Mesenchymal stem cell (in vitro differentiated cells and primary cell): ENCODE data around the gene SLC27A2.

Experiments used
- DNase-seq: peaks from one replicate; pipeline ENCODE4 v3.0.0-alpha.2; 2013
- H2AFZ ChIP-seq: one replicate; pipeline ENCODE4 v1.6.1; 2013; ENCODE audit warnings: low read depth, mild to moderate bottlenecking, control low read depth, inconsistent platforms, low read length, moderate library complexity
- H2AK5ac ChIP-seq: 2 replicates; pipeline ENCODE4 v1.6.1; 2013; ENCODE audit warnings: low read length, moderate library complexity, mild to moderate bottlenecking, inconsistent platforms; ENCODE audit not compliant: severe bottlenecking
- H2BK120ac ChIP-seq: one replicate; pipeline ENCODE4 v1.6.1; 2013; ENCODE audit warnings: low read depth, mild to moderate bottlenecking, inconsistent platforms, low read length, moderate library complexity
- H2BK12ac ChIP-seq, 2 experiments: one replicate each; pipeline ENCODE4 v1.6.1; 2013; ENCODE audit warnings: inconsistent platforms in 2 of 2, low read length in 2 of 2, mild to moderate bottlenecking in 2 of 2, moderate library complexity in 2 of 2, control low read depth in 1 of 2
- H2BK15ac ChIP-seq: one replicate; pipeline ENCODE4 v1.6.1; 2013; ENCODE audit warnings: mild to moderate bottlenecking, low read depth, inconsistent platforms; ENCODE audit not compliant: poor library complexity, severe bottlenecking
- H2BK5ac ChIP-seq: 2 replicates; pipeline ENCODE4 v1.6.1; 2013; ENCODE audit warnings: low read depth, mild to moderate bottlenecking, low read length, control low read depth, inconsistent platforms; ENCODE audit not compliant: poor library complexity, severe bottlenecking
- H3K14ac ChIP-seq, 2 experiments: one replicate each; pipeline ENCODE4 v1.6.1; 2013; ENCODE audit warnings: inconsistent platforms in 2 of 2, low read length in 2 of 2, control low read depth in 1 of 2, mild to moderate bottlenecking in 1 of 2, moderate library complexity in 1 of 2
- H3K18ac ChIP-seq, 2 experiments: one replicate each; pipeline ENCODE4 v1.6.1; 2013; ENCODE audit warnings: inconsistent platforms in 2 of 2, low read length in 2 of 2, control low read depth in 1 of 2, low read depth in 1 of 2, mild to moderate bottlenecking in 1 of 2
- H3K23ac ChIP-seq, 2 experiments: one replicate each; pipeline ENCODE4 v1.6.1; 2013; ENCODE audit warnings: inconsistent platforms in 2 of 2, low read length in 2 of 2, mild to moderate bottlenecking in 2 of 2, moderate library complexity in 2 of 2, control low read depth in 1 of 2
- H3K27ac ChIP-seq: 2 replicates; pipeline ENCODE4 v1.5.1; 2013; ENCODE audit warnings: mild to moderate bottlenecking, moderate library complexity, low read length, control low read depth, inconsistent platforms; ENCODE audit not compliant: poor library complexity, severe bottlenecking
- H3K27me3 ChIP-seq, 2 experiments: 2 replicates each; pipeline versions ENCODE4 v1.6.1 to v1.7.0; 2013; ENCODE audit warnings: low read length in 2 of 2, mild to moderate bottlenecking in 2 of 2, moderate library complexity in 2 of 2, control low read depth in 1 of 2, inconsistent platforms in 1 of 2; ENCODE audit not compliant: control insufficient read depth in 1 of 2, insufficient read depth in 1 of 2
- H3K36me3 ChIP-seq, 2 experiments: 2 replicates each; pipeline versions ENCODE4 v1.6.1 to v1.7.0; 2013; ENCODE audit warnings: low read length in 2 of 2, control low read depth in 1 of 2, inconsistent platforms in 1 of 2, low read depth in 1 of 2, mild to moderate bottlenecking in 1 of 2; ENCODE audit not compliant: insufficient read depth in 2 of 2, control insufficient read depth in 1 of 2
- H3K4ac ChIP-seq, 2 experiments: one replicate each; pipeline ENCODE4 v1.6.1; 2013; ENCODE audit warnings: inconsistent platforms in 2 of 2, low read length in 2 of 2, mild to moderate bottlenecking in 2 of 2, moderate library complexity in 2 of 2, control low read depth in 1 of 2, low read depth in 1 of 2
- H3K4me1 ChIP-seq: 2 replicates; pipeline ENCODE4 v1.6.1; 2013; ENCODE audit warnings: low read depth, low read length, control low read depth; ENCODE audit not compliant: control insufficient read depth, insufficient read depth
- H3K4me2 ChIP-seq: 2 replicates; pipeline ENCODE4 v1.6.1; 2013; ENCODE audit warnings: low read length, mild to moderate bottlenecking, inconsistent platforms; ENCODE audit not compliant: poor library complexity, severe bottlenecking
- H3K4me3 ChIP-seq, 2 experiments: 2 replicates each; pipeline versions ENCODE4 v1.5.1 to v1.7.0; 2013; ENCODE audit warnings: low read length in 2 of 2, mild to moderate bottlenecking in 2 of 2, control low read depth in 1 of 2, low read depth in 1 of 2; ENCODE audit not compliant: insufficient read depth in 1 of 2
- H3K79me1 ChIP-seq: replicated peaks from 2 replicates; pipeline ENCODE4 v1.6.1; 2013; ENCODE audit warnings: mild to moderate bottlenecking, control low read depth, low read length, inconsistent platforms; ENCODE audit not compliant: poor library complexity, severe bottlenecking
- H3K9ac ChIP-seq: 2 replicates; pipeline ENCODE4 v1.7.0; 2013; ENCODE audit warnings: mild to moderate bottlenecking, low read length, moderate library complexity
- H3K9me3 ChIP-seq: 2 replicates; pipeline ENCODE4 v1.7.0; 2013; ENCODE audit warnings: mild to moderate bottlenecking, low read length; ENCODE audit not compliant: control insufficient read depth
- H4K8ac ChIP-seq: one replicate; pipeline ENCODE4 v1.6.1; 2013; ENCODE audit warnings: inconsistent platforms, mild to moderate bottlenecking, low read length, moderate library complexity
- H4K91ac ChIP-seq: one replicate; pipeline ENCODE4 v1.6.1; 2013; ENCODE audit warnings: mild to moderate bottlenecking, low read length, inconsistent platforms
- WGBS: methylation state at CpG from one replicate; pipeline ENCODE4 v1.1.7; 2013; ENCODE audit warnings: mixed read lengths; 5-methylcytosine and 5-hydroxymethylcytosine counted together

The SLC27A2 gene

DNA sequence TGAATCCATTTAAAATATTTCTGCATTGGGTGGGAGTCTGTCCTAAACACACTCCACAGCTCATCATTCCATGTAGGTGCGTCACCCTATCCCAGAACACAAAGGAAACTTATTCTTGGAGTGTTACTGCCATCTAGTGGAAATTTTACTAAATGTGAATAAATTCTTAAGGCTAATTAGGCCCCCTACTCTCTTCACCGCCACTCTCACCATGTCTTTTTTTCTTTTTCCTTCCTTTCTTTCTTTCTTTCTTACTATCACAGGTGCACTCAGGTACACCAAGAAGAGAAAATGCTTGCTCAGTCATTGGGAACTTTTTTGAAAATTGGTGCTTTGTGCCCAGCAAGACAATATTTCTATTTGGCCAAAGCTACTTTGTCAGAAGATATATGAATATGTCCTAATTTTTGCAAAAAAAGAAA, 36.5 kb upstream of the SLC27A2 start:
- no peaks in the 10 kb centered on the region for H3K27me3 ChIP-seq
- H3K9me3 ChIP-seq = no peaks in the 10 kb centered on the region
- H3K4me3 ChIP-seq = no peak overlapping the region
- H3K79me1 ChIP-seq = no peaks in the 10 kb centered on the region
- H3K23ac ChIP-seq = no peak overlapping the region
- H3K36me3 ChIP-seq = no peaks in the 10 kb centered on the region
- H3K4ac ChIP-seq = no peak overlapping the region
- H2BK5ac ChIP-seq = no peak overlapping the region
- H3K14ac ChIP-seq = no peak overlapping the region
- peak; percentile 86 for DNase-seq
- H3K27ac ChIP-seq = no peak overlapping the region
- H2BK15ac ChIP-seq = no peak overlapping the region
- H2AK5ac ChIP-seq = no peak overlapping the region
- no peak overlapping the region for H4K8ac ChIP-seq
- H3K4me2 ChIP-seq = no peak overlapping the region
- H2BK120ac ChIP-seq = no peak overlapping the region
- peak overlapping the region; percentile 83 for H3K9ac ChIP-seq
- H4K91ac ChIP-seq = no peak overlapping the region
- H3K18ac ChIP-seq = no peak overlapping the region
- no peak overlapping the region for H2AFZ ChIP-seq
- WGBS = no CpG with 5 or more reads among the region's 2 CpGs
- no peak overlapping the region for H2BK12ac ChIP-seq
- H3K4me1 ChIP-seq = no peaks in the 10 kb centered on the region

DNA sequence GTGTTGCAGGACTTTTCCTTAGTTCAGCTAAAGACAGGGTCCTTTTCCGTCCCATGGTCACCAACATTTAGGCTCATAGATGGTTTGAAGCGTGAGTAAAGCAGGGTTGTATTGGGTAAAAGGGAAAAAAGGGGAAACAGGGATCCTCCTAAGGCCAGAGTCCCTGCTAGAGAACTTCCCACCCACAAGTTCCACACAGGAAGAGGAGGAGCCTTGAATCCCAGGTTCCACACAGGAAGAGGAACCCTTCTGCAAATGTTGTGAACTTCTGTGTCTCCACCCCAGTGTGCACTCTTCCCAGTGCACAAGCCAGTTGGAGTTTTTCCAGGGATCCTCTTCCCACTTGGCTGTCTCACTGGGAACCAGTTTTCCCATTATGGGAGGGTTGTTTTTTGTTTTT, 35.4 kb upstream of the SLC27A2 start:
- no peaks in the 10 kb centered on the region for H3K4me1 ChIP-seq
- no peaks in the 10 kb centered on the region for H3K36me3 ChIP-seq
- peak overlapping the region in 1 of 2 experiments; percentile 71 for H2BK12ac ChIP-seq
- H3K14ac ChIP-seq = peak overlapping the region in 1 of 2 experiments; percentile 76
- no peak overlapping the region for H3K4ac ChIP-seq
- H4K91ac ChIP-seq = no peak overlapping the region
- no peaks in the 10 kb centered on the region for H3K79me1 ChIP-seq
- peak overlapping the region; percentile 6 for H2BK15ac ChIP-seq
- H2BK5ac ChIP-seq = no peak overlapping the region
- H2AFZ ChIP-seq = no peak overlapping the region
- no peaks in the 10 kb centered on the region for H3K9me3 ChIP-seq
- no peak overlapping the region for H3K4me3 ChIP-seq
- no peak overlapping the region for H3K18ac ChIP-seq
- H4K8ac ChIP-seq = peak overlapping the region; percentile 3
- no peak overlapping the region for H3K27ac ChIP-seq
- DNase-seq = no peak
- H3K27me3 ChIP-seq = no peaks in the 10 kb centered on the region
- H2AK5ac ChIP-seq = no peak overlapping the region
- no peak overlapping the region for H3K23ac ChIP-seq
- H3K4me2 ChIP-seq = no peak overlapping the region
- 100% methylated on average over 1 of the region's 2 CpGs for WGBS
- H3K9ac ChIP-seq = peak overlapping the region; percentile 83
- no peak overlapping the region for H2BK120ac ChIP-seq

DNA sequence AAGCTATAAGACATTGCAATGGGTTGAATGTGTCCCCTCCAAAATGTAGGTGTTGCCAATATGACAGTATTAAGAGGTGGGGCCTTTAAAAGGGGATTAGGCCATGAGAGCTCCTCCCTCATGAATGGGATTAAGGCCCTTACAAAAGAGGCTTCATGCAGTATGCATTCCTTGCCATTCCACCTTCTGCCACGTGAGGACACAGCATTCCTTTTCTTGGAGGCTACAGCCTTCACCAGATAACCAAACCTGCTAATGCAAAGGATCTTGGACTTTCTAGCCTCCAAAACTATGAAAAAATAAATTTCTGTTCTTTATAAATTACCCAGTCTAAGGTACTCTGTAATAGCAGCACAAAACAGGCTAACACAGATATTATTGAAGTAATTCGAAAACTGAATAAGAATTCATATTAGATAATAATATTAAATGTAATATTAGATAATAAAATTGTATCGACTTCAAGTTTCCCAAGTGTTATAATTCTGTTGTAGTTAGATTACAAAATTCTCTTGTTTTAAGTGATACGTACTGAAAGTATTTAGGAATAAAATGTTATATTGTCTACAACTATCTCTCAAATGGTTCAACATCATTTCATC, 33.5 kb upstream of the SLC27A2 start:
- H3K27me3 ChIP-seq = no peaks in the 10 kb centered on the region
- H3K27ac ChIP-seq = no peak overlapping the region
- H3K4me2 ChIP-seq = no peak overlapping the region
- DNase-seq = peak; percentile 62
- H3K14ac ChIP-seq = no peak overlapping the region
- H3K9me3 ChIP-seq = no peaks in the 10 kb centered on the region
- no peak overlapping the region for H2BK15ac ChIP-seq
- no peaks in the 10 kb centered on the region for H3K36me3 ChIP-seq
- no peak overlapping the region for H2BK120ac ChIP-seq
- no peak overlapping the region for H3K4ac ChIP-seq
- H3K4me3 ChIP-seq = no peak overlapping the region
- H3K18ac ChIP-seq = no peak overlapping the region
- WGBS = 13% methylated on average over 1 of the region's 4 CpGs
- H3K23ac ChIP-seq = no peak overlapping the region
- peak overlapping the region in 1 of 2 experiments; percentile 18 for H2BK12ac ChIP-seq
- H2AFZ ChIP-seq = no peak overlapping the region
- no peak overlapping the region for H3K9ac ChIP-seq
- H4K8ac ChIP-seq = no peak overlapping the region
- no peak overlapping the region for H4K91ac ChIP-seq
- no peak overlapping the region for H2BK5ac ChIP-seq
- H3K79me1 ChIP-seq = no peaks in the 10 kb centered on the region
- H3K4me1 ChIP-seq = no peaks in the 10 kb centered on the region
- no peak overlapping the region for H2AK5ac ChIP-seq

DNA sequence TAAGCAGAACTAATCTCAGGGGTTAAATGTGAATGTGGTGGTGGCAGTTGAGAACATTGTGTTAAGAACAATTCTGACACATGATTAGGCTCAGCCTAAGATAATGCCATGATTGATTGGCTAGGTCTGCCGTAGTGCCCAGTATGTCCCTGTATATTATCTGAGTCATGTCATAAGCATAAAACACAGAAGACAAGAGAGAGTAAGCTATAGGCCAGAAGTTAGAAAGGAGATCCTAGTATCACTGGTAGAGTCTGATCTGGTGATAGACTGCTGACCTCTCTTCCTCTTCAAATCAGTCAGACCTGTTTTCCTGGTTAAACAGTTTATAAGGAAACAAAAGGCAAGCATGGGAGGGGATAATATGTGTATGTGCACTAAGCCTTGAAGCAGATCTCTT, 32.9 kb upstream of the SLC27A2 start:
- H3K79me1 ChIP-seq = no peaks in the 10 kb centered on the region
- H3K9me3 ChIP-seq = no peaks in the 10 kb centered on the region
- no peak overlapping the region for H2BK5ac ChIP-seq
- no peak overlapping the region for H4K91ac ChIP-seq
- no peak overlapping the region for H3K14ac ChIP-seq
- no peak overlapping the region for H3K4ac ChIP-seq
- H3K27ac ChIP-seq = no peak overlapping the region
- H3K36me3 ChIP-seq = no peaks in the 10 kb centered on the region
- 50% methylated on average over 1 of the region's 1 CpG for WGBS
- H3K4me2 ChIP-seq = no peak overlapping the region
- H3K4me3 ChIP-seq = no peak overlapping the region
- no peak overlapping the region for H2BK120ac ChIP-seq
- H4K8ac ChIP-seq = no peak overlapping the region
- H2AK5ac ChIP-seq = no peak overlapping the region
- H3K9ac ChIP-seq = no peak overlapping the region
- DNase-seq = no peak
- no peak overlapping the region for H2AFZ ChIP-seq
- H3K23ac ChIP-seq = no peak overlapping the region
- no peak overlapping the region for H3K18ac ChIP-seq
- H2BK15ac ChIP-seq = no peak overlapping the region
- no peaks in the 10 kb centered on the region for H3K4me1 ChIP-seq
- no peaks in the 10 kb centered on the region for H3K27me3 ChIP-seq
- H2BK12ac ChIP-seq = no peak overlapping the region
